Lung microvascular endothelial cell (primary cell): ENCODE data around the gene PRRX1. TPM values are rescaled to one million over a fixed set of nuclear protein-coding genes. Genes with fewer than 3 reads are reported as not detected.

ENCODE experiments used
- DNase-seq, 2 donors: peaks; one replicate each; pipeline versions ENCODE4 v3.0.0 to v3.0.0-alpha.2; 2010; ENCODE audit warnings: low read depth in 2 of 2
- total RNA-seq: library from RNA; depleted of rRNA; stranded (reverse); fragments of >200 nt; gene quantifications from 2 replicates; pipeline ENCODE4 v1.2.1, GENCODE V29; 2014

Gene PRRX1
- total RNA-seq, 1 donor from 2014 or later = under 0.01 TPM

GRCh38 chr1:170765712-170766330 lies 101.9 kb downstream of the PRRX1 start:
- DNase-seq = peak; percentile 35 to 36

- DNase-seq = peak in 1 of 2 donors; percentile 2
These were observed 105.0 kb downstream of the PRRX1 start for GRCh38 chr1:170768929-170769328.

- DNase-seq = no peak
These were observed 105.8 kb downstream of the PRRX1 start for GRCh38 chr1:170769691-170770090.

- DNase-seq = no peak
These were observed 106.3 kb downstream of the PRRX1 start for GRCh38 chr1:170770254-170770653.

GRCh38 chr1:170776252-170776651 lies 112.3 kb downstream of the PRRX1 start:
- DNase-seq = no peak

GRCh38 chr1:170776777-170777176 lies 112.8 kb downstream of the PRRX1 start:
- no peak for DNase-seq

Other genes with a start within 250 kb of the PRRX1 start
- 4.6 and 7.3 TPM in 2 replicates for gene GORAB, start 132.0 kb upstream of the PRRX1 start, total RNA-seq